ENCODE results near the gene MAST2.

MAST2 gene

GRCh38 chr1:46011121-46011695 lies 207.8 kb downstream of the MAST2 start:
- no peak for ATAC-seq
- no peak for TF ChIP-seq OSR1 (CRISPR knock-in tag; IDR thresholded peaks at IDR 0.05)
- no peak for TF ChIP-seq TSHZ2 (CRISPR knock-in tag; IDR thresholded peaks at IDR 0.05)
- no peak for TF ChIP-seq TOX (CRISPR knock-in tag; IDR thresholded peaks at IDR 0.05; ENCODE audit: borderline replicate concordance)
- no peak for TF ChIP-seq TCF4 (CRISPR knock-in tag; IDR thresholded peaks at IDR 0.05; ENCODE audit: borderline replicate concordance)
- TF ChIP-seq SNAI2 (CRISPR knock-in tag; IDR thresholded peaks at IDR 0.05): no peak
- TF ChIP-seq GLIS3 (CRISPR knock-in tag; IDR thresholded peaks at IDR 0.05): no peak
- no peak for TF ChIP-seq ARNTL (CRISPR knock-in tag; IDR thresholded peaks at IDR 0.05; ENCODE audit: borderline replicate concordance, low read depth)
- TF ChIP-seq ZFP3 (CRISPR knock-in tag; IDR thresholded peaks at IDR 0.05): no peak
- TF ChIP-seq, protein P1, sequence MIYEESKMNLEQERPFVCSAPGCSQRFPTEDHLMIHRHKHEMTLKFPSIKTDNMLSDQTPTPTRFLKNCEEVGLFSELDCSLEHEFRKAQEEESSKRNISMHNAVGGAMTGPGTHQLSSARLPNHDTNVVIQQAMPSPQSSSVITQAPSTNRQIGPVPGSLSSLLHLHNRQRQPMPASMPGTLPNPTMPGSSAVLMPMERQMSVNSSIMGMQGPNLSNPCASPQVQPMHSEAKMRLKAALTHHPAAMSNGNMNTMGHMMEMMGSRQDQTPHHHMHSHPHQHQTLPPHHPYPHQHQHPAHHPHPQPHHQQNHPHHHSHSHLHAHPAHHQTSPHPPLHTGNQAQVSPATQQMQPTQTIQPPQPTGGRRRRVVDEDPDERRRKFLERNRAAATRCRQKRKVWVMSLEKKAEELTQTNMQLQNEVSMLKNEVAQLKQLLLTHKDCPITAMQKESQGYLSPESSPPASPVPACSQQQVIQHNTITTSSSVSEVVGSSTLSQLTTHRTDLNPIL (CRISPR knock-in tag; IDR thresholded peaks at IDR 0.05; ENCODE audit: low read depth): no peak
- TF ChIP-seq ZC3H10 (CRISPR knock-in tag; IDR thresholded peaks at IDR 0.05): no peak
- TF ChIP-seq ISL1 (CRISPR knock-in tag; IDR thresholded peaks at IDR 0.05): no peak
- no peak for TF ChIP-seq POU6F1 (CRISPR knock-in tag; IDR thresholded peaks at IDR 0.05; ENCODE audit: borderline replicate concordance, low read depth)
- TF ChIP-seq BACH2 (CRISPR knock-in tag; IDR thresholded peaks at IDR 0.05; ENCODE audit: borderline replicate concordance): no peak

DNA sequence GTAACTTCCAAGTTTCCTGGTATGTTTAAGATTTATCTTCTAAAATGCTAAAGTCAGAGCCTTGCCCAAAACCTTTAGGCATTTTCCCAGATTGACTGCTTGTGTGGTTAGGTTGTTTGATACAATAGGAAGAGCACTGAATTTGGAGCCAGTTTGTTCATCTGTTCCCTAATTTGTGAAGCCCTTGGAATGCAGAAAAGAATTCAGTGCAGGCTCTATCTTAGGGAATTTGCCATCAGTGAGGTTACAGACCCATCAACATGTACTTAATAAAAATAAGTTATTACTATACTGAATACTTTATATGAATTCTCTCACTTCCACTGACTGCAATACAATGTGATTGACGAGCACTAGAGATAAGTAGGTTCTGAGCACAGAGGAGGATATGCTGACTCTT lies 208.8 kb downstream of the MAST2 start:
- ATAC-seq: no peak
- no peak for TF ChIP-seq ZFP30 (CRISPR knock-in tag; IDR thresholded peaks at IDR 0.05)
- TF ChIP-seq, protein P1 (CRISPR knock-in tag; IDR thresholded peaks at IDR 0.05; ENCODE audit: low read depth): no peak
- no peak for TF ChIP-seq ZC3H10 (CRISPR knock-in tag; IDR thresholded peaks at IDR 0.05)
- TF ChIP-seq, protein P2, sequence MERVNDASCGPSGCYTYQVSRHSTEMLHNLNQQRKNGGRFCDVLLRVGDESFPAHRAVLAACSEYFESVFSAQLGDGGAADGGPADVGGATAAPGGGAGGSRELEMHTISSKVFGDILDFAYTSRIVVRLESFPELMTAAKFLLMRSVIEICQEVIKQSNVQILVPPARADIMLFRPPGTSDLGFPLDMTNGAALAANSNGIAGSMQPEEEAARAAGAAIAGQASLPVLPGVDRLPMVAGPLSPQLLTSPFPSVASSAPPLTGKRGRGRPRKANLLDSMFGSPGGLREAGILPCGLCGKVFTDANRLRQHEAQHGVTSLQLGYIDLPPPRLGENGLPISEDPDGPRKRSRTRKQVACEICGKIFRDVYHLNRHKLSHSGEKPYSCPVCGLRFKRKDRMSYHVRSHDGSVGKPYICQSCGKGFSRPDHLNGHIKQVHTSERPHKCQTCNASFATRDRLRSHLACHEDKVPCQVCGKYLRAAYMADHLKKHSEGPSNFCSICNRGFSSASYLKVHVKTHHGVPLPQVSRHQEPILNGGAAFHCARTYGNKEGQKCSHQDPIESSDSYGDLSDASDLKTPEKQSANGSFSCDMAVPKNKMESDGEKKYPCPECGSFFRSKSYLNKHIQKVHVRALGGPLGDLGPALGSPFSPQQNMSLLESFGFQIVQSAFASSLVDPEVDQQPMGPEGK (CRISPR knock-in tag; IDR thresholded peaks at IDR 0.05; ENCODE audit: borderline replicate concordance): no peak
- no peak for TF ChIP-seq ZNF70 (CRISPR knock-in tag; IDR thresholded peaks at IDR 0.05)

- no peak for ATAC-seq
- TF ChIP-seq ZNF565 (CRISPR knock-in tag; conservative IDR thresholded peaks at IDR 0.05; ENCODE audit: low read depth): no peak
- TF ChIP-seq TCF4 (CRISPR knock-in tag; IDR thresholded peaks at IDR 0.05; ENCODE audit: borderline replicate concordance): no peak
- TF ChIP-seq, protein P2 (CRISPR knock-in tag; IDR thresholded peaks at IDR 0.05; ENCODE audit: borderline replicate concordance): no peak
- no peak for TF ChIP-seq RARB (CRISPR knock-in tag; IDR thresholded peaks at IDR 0.05)
- TF ChIP-seq BACH2 (CRISPR knock-in tag; IDR thresholded peaks at IDR 0.05; ENCODE audit: borderline replicate concordance): no peak
- TF ChIP-seq ZC3H10 (CRISPR knock-in tag; IDR thresholded peaks at IDR 0.05): no peak
- TF ChIP-seq SNAI2 (CRISPR knock-in tag; IDR thresholded peaks at IDR 0.05): no peak
- no peak for TF ChIP-seq CSDC2 (CRISPR knock-in tag; IDR thresholded peaks at IDR 0.05)
- TF ChIP-seq OSR1 (CRISPR knock-in tag; IDR thresholded peaks at IDR 0.05): no peak
- no peak for TF ChIP-seq ZFP3 (CRISPR knock-in tag; IDR thresholded peaks at IDR 0.05)
- TF ChIP-seq ESRRG (CRISPR knock-in tag; IDR thresholded peaks at IDR 0.05): no peak
- TF ChIP-seq ARNTL (CRISPR knock-in tag; IDR thresholded peaks at IDR 0.05; ENCODE audit: borderline replicate concordance, low read depth): no peak
- TF ChIP-seq ZNF70 (CRISPR knock-in tag; IDR thresholded peaks at IDR 0.05): no peak
- TF ChIP-seq ZFP30 (CRISPR knock-in tag; IDR thresholded peaks at IDR 0.05): no peak
- no peak for TF ChIP-seq POU6F1 (CRISPR knock-in tag; IDR thresholded peaks at IDR 0.05; ENCODE audit: borderline replicate concordance, low read depth)
- TF ChIP-seq TOX (CRISPR knock-in tag; IDR thresholded peaks at IDR 0.05; ENCODE audit: borderline replicate concordance): no peak
- no peak for TF ChIP-seq ZNF8 (CRISPR knock-in tag; IDR thresholded peaks at IDR 0.05)
These were observed 210.2 kb downstream of the MAST2 start for GRCh38 chr1:46013581-46013980.

Measured in SK-N-SH treated with all-trans-retinoic acid at 6 μM for 48 hours (cell line).